HepG2 (cell line): Measurements from ENCODE around the gene NDUFB11. TPM values are rescaled to one million over a fixed set of nuclear protein-coding genes. Genes with fewer than 3 reads are reported as not detected.
"Not testable (repeated sequence)": the region's sequence is repeated elsewhere in the genome, so short reads cannot be mapped to it uniquely, and the experiment has no call there.

Experiments
- ATAC-seq: fragments of 200-7000 bp; cut with Tn5 transposase; 3 replicates; pipeline ENCODE4 v1.9.1; 2020; ENCODE audit warnings: mild to moderate bottlenecking, moderate library complexity
- BruUV-seq: library from RNA; stranded (reverse); fragments of 400-500 nt; replicated peaks from 2 replicates; lab custom pipeline; 2021; lab: Mats Ljungman, UMichigan
- CTCF ChIA-PET: fragments of 300-600 bp; formaldehyde crosslinking; extraction: SDS; loops from one replicate; lab custom pipeline; 2021; ENCODE audit warnings: low total read pairs, inconsistent platforms, low intra/inter-chr PET ratio; lab: Yijun Ruan, JAX
- POLR2A ChIA-PET: fragments of 350-600 bp; sonication (Branson Sonifier 250); formaldehyde crosslinking; loops from one replicate; lab custom pipeline; 2020; ENCODE audit warnings: antibody characterized with exemption, inconsistent platforms; lab: Yijun Ruan, JAX
- DNase-seq: peaks from one replicate; pipeline ENCODE4 v3.0.0-alpha.2; 2015; ENCODE audit warnings: low spot score
- FAIRE-seq: peaks from 3 replicates; lab custom pipeline; 2011; peaks lifted over from hg19 to GRCh38; lab: Jason Lieb, UNC
- H2AFZ ChIP-seq: one replicate; pipeline ENCODE4 v1.6.1; 2011; ENCODE audit warnings: low read length, inconsistent platforms
- H3K27ac ChIP-seq: fragments of 300-600 bp; 3 replicates; pipeline ENCODE4 v1.8.0; 2011; ENCODE audit warnings: mixed run types, mild to moderate bottlenecking, mixed read lengths, low read length, inconsistent platforms; ENCODE audit not compliant: insufficient read depth; ENCODE audit errors: extremely low read length
- H3K27me3 ChIP-seq, 2 experiments: fragments of 200-600 bp in 1 of 2; 2 replicates in 1 of 2; 3 replicates in 1 of 2; pipeline versions ENCODE4 v1.6.0 to v1.8.0; 2011; ENCODE audit warnings: low read length in 2 of 2, mild to moderate bottlenecking in 2 of 2, moderate library complexity in 2 of 2, inconsistent platforms in 1 of 2; ENCODE audit not compliant: insufficient read depth in 2 of 2, control insufficient read depth in 1 of 2
- H3K36me3 ChIP-seq, 2 experiments: fragments of 200-600 bp in 1 of 2; replicated peaks in 1 of 2; 2 replicates in 1 of 2; 3 replicates in 1 of 2; pipeline versions ENCODE4 v1.5.1 to v1.8.0; 2011; ENCODE audit warnings: low read length in 2 of 2, inconsistent platforms in 1 of 2; ENCODE audit not compliant: insufficient read depth in 2 of 2, control insufficient read depth in 1 of 2
- H3K4me1 ChIP-seq: 2 replicates; pipeline ENCODE4 v1.5.1; 2012; ENCODE audit warnings: low read length, inconsistent platforms; ENCODE audit not compliant: insufficient read depth
- H3K4me2 ChIP-seq: 2 replicates; pipeline ENCODE4 v1.6.0; 2011; ENCODE audit warnings: low read depth, low read length, inconsistent platforms
- H3K4me3 ChIP-seq, 3 experiments: fragments of 200-600 bp in 1 of 3; sonication (generic), shearing (Covaris generic) in 1 of 3; replicated peaks in 1 of 3; 2 replicates each; pipeline ENCODE4 v1.5.1; 2011 to 2016; ENCODE audit warnings: low read length in 3 of 3, inconsistent platforms in 2 of 3, low read depth in 2 of 3, mild to moderate bottlenecking in 2 of 3, control low read depth in 1 of 3, mixed read lengths in 1 of 3; ENCODE audit not compliant: insufficient read depth in 1 of 3
- H3K79me2 ChIP-seq: one replicate; pipeline ENCODE4 v1.6.1; 2011; ENCODE audit warnings: low read length, inconsistent platforms; ENCODE audit not compliant: insufficient read depth
- H3K9ac ChIP-seq: 2 replicates; pipeline ENCODE4 v1.6.0; 2011; ENCODE audit warnings: mild to moderate bottlenecking, low read depth, low read length, inconsistent platforms; ENCODE audit not compliant: insufficient read depth
- H3K9me3 ChIP-seq: 2 replicates; pipeline ENCODE4 v1.5.1; 2012; ENCODE audit warnings: mild to moderate bottlenecking, low read length
- H4K20me1 ChIP-seq: 2 replicates; pipeline ENCODE4 v1.6.0; 2011; ENCODE audit warnings: inconsistent platforms, mild to moderate bottlenecking, low read length, moderate library complexity; ENCODE audit not compliant: insufficient read depth
- ARNT2 ChIP-seq: sonication (generic); formaldehyde crosslinking; IDR thresholded peaks from 2 replicates; pipeline ENCODE4 v1.8.0; 2022; ENCODE audit warnings: mild to moderate bottlenecking, low read depth, missing genetic modification reagents, moderate library complexity
- BRCA1 ChIP-seq: sonication (generic); formaldehyde crosslinking; IDR thresholded peaks from 2 replicates; pipeline ENCODE4 v1.4.0; 2020; ENCODE audit warnings: missing genetic modification reagents
- HHEX ChIP-seq: IDR thresholded peaks from 2 replicates; pipeline ENCODE4 v1.6.1; 2016; ENCODE audit warnings: control low read depth
- HNRNPLL ChIP-seq: fragments of 200-400 bp; formaldehyde crosslinking; IDR thresholded peaks from 2 replicates; pipeline ENCODE4 v1.6.1; 2017; ENCODE audit warnings: mild to moderate bottlenecking, low read depth, low read length; ENCODE audit not compliant: poor library complexity, severe bottlenecking
- NFYC ChIP-seq: IDR thresholded peaks from 2 replicates; pipeline ENCODE4 v1.6.1; 2016; ENCODE audit warnings: missing genetic modification reagents, missing compliant biosample characterization
- TRIM22 ChIP-seq: fragments of 450-650 bp; IDR thresholded peaks from 2 replicates; pipeline ENCODE4 v1.6.1; 2017
- ZBED4 ChIP-seq: sonication (generic); formaldehyde crosslinking; IDR thresholded peaks from 2 replicates; pipeline ENCODE4 v1.4.0; 2020; ENCODE audit warnings: missing genetic modification reagents, borderline replicate concordance
- ZNF34 ChIP-seq: sonication (generic); formaldehyde crosslinking; IDR thresholded peaks from 2 replicates; pipeline ENCODE4 v1.4.0; 2020; ENCODE audit warnings: mild to moderate bottlenecking, missing genetic modification reagents, borderline replicate concordance
- ZNF672 ChIP-seq: sonication (generic); formaldehyde crosslinking; IDR thresholded peaks from 2 replicates; pipeline ENCODE4 v1.8.1; 2022; ENCODE audit warnings: missing genetic modification reagents
- ZNF878 ChIP-seq: sonication (generic); formaldehyde crosslinking; IDR thresholded peaks from 2 replicates; pipeline ENCODE4 v1.8.1; 2023; ENCODE audit warnings: mild to moderate bottlenecking, missing genetic modification reagents, moderate library complexity
- WGBS: methylation state at CpG from one replicate; pipeline ENCODE4 v1.1.6; 2017; ENCODE audit warnings: low lambda C conversion rate; 5-methylcytosine and 5-hydroxymethylcytosine counted together
- in situ Hi-C: cut with HindIII; loops from 2 replicates; pipeline ENCODE4 v1.10.0; 2017; ENCODE audit warnings: low pct_unique_long_range_greater_than_20kb; ENCODE audit not compliant: extremely low pct_ligation_motif_present
- intact Hi-C: fragments of 100-400 bp; cut with micrococcal nuclease; formaldehyde crosslinking; loops from one replicate; pipeline ENCODE4 v1.10.0; 2022; ENCODE audit not compliant: unreplicated experiment
- polyA plus RNA-seq, 8 experiments: library from polyadenylated mRNA; depleted of rRNA in 3 of 8; stranded (reverse) in 7 of 8; unstranded in 1 of 8; fragments of >200 nt; fragmentation: Illumina TruSeq in 4 of 8; extraction: Trizol in 4 of 8; gene quantifications; 2 replicates each; pipeline versions ENCODE4 v1.2.1 to v1.2.3, GENCODE V29; 2011 to 2016; ENCODE audit warnings: low read depth in 4 of 8, missing spikeins in 1 of 8, mixed read lengths in 1 of 8; ENCODE audit not compliant: insufficient read depth in 1 of 8
- total RNA-seq, 5 experiments: library from RNA; depleted of rRNA; stranded (reverse); fragments of >200 nt; fragmentation: Illumina TruSeq; extraction: Trizol; gene quantifications; 2 replicates each; pipeline ENCODE4 v1.2.3, GENCODE V29; 2016; ENCODE audit warnings: low read depth in 1 of 5
- TF ChIP-seq, protein P1 (sequence below): sonication (generic); formaldehyde crosslinking; IDR thresholded peaks from 2 replicates; pipeline ENCODE4 v1.5.1; 2020; ENCODE audit warnings: mild to moderate bottlenecking, missing genetic modification reagents, borderline replicate concordance
- TF ChIP-seq, protein P2 (sequence below): sonication (generic); formaldehyde crosslinking; IDR thresholded peaks from 2 replicates; pipeline ENCODE4 v1.8.0; 2022; ENCODE audit warnings: missing genetic modification reagents, mild to moderate bottlenecking, inconsistent platforms, borderline replicate concordance

The NDUFB11 gene
- total and polyA plus RNA-seq, 2 of the 13 experiments (the other 11 are each of a cell fraction or from before 2014, with no cell fraction given): 46.6 to 100 TPM

DNA sequence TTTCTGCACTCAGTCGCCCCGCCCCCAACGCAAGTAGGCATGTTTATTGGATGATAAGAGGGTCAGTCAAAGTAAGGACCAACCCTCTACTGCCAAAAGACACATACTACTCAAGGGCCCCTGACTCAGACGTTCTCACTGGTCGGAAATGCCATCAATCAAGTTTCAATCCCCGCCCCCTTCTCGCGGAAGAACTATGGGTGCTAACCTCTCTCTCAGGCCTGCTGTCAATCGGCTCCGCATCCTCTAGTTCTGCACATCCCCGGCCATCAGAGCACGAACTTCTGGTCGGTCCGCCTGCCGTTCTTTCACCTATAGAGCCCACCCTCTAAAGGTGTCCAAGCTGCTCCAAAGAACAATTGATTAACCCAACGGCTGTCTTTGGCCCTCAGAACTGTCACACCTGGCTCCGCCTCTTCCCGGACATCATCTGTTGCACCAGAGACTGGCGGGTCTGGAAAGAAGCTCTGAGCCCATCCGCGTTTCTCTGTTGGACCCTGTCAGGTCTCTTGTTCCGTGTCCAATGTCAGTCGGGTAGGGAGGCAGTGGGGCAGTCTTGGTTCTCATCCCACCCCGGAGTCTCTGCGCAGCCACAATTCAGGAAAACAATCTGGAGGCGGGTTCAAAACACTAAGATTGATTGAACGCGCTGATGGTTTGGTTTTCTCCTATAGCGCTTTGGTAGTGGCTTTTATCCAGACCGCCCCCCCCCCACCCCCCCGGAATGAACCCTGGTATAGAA is 15.2 kb downstream of the NDUFB11 start (continued):
- TF ChIP-seq ZBED4 (CRISPR knock-in tag) (0 out of 2 replicates have a peak, but pooled peaks have one; percentile 26), ZNF34 (CRISPR knock-in tag) (no peak), BRCA1 (no peak), ZNF672 (CRISPR knock-in tag) (no peak), NFYC (CRISPR knock-in tag) (peak; percentile 95), TRIM22 (no peak), ARNT2 (CRISPR knock-in tag) (no peak), ZNF878 (CRISPR knock-in tag) (no peak), HHEX (CRISPR knock-in tag) (no peak), HNRNPLL (no peak)
- TF ChIP-seq, protein P1, sequence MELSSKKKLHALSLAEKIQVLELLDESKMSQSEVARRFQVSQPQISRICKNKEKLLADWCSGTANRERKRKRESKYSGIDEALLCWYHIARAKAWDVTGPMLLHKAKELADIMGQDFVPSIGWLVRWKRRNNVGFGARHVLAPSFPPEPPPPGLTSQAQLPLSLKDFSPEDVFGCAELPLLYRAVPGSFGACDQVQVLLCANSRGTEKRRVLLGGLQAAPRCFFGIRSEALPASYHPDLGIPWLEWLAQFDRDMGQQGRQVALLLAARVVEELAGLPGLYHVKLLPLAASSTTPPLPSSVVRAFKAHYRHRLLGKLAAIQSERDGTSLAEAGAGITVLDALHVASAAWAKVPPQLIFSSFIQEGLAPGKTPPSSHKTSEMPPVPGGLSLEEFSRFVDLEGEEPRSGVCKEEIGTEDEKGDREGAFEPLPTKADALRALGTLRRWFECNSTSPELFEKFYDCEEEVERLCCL (CRISPR knock-in tag): no peak
- TF ChIP-seq, protein P2, sequence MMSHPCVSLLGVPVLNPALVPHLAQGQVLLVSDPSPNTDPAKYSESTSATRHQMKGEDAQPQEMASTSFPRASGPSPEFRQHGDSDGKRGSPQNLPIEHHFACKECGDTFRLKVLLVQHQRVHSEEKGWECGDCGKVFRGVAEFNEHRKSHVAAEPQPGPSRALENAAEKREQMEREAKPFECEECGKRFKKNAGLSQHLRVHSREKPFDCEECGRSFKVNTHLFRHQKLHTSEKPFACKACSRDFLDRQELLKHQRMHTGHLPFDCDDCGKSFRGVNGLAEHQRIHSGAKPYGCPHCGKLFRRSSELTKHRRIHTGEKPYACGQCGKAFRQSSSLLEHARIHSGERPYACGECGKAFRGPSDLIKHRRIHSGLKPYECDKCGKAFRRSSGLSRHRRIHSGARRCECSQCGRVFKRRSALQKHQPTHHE (CRISPR knock-in tag): no peak

- H3K4me2 ChIP-seq, in situ Hi-C loops, H3K27ac ChIP-seq, POLR2A ChIA-PET, H3K9ac ChIP-seq, H3K36me3 ChIP-seq, DNase-seq, FAIRE-seq, H3K27me3 ChIP-seq, H3K9me3 ChIP-seq, H2AFZ ChIP-seq, H3K4me3 ChIP-seq, H3K4me1 ChIP-seq, ATAC-seq, H4K20me1 ChIP-seq, intact Hi-C loops, H3K79me2 ChIP-seq, CTCF ChIA-PET, BruUV-seq: not testable (repeated sequence)
- 75% methylated on average over 3 of the region's 3 CpGs for WGBS
Measured at GRCh38 chrX:47124466-47124865, 20.0 kb downstream of the NDUFB11 start.
